Measurements from ENCODE around the gene TOMM20. TPM values are rescaled to one million over a fixed set of nuclear protein-coding genes. Genes with fewer than 3 reads are reported as not detected.
"Not testable (repeated sequence)": the region's sequence is repeated elsewhere in the genome, so short reads cannot be mapped to it uniquely, and the experiment has no call there.

Gene TOMM20
- polyA plus RNA-seq, 6 donors from 2014 or later, result 41.0 to 47.9 (median 45.5) TPM

GRCh38 chr1:235077571-235078479 is 50.8 kb downstream of the TOMM20 start:
- H3K27ac Mint-ChIP-seq, result peak overlapping the region in 1 of 6 donors; percentile 17
- no peak for ATAC-seq (ENCODE audit: low read depth in 2 of 2)
- DNase-seq, result no peak
- H3K4me3 Mint-ChIP-seq, result no peak overlapping the region
- H3K4me1 Mint-ChIP-seq, result peaks cover 7 to 18% (median 8%) of the 10 kb centered on the region in 3 donors
- H3K36me3 Mint-ChIP-seq, result no peaks in the 10 kb centered on the region
- no peaks in the 10 kb centered on the region for H3K9me3 Mint-ChIP-seq
- H3K27me3 Mint-ChIP-seq, result no peaks in the 10 kb centered on the region

- Mint-ChIP-seq H3K9me3 (no peaks in the 10 kb centered on the region), H3K4me1 (peaks cover 7 to 18% (median 8%) of the 10 kb centered on the region in 3 donors), H3K36me3 (no peaks in the 10 kb centered on the region), H3K27me3 (no peaks in the 10 kb centered on the region), H3K27ac (peak overlapping the region in 2 of 6 donors; percentile 16 to 56), H3K4me3 (no peak overlapping the region)
- ATAC-seq (ENCODE audit: low read depth in 2 of 2) (no peak), DNase-seq (no peak)
Observed at GRCh38 chr1:235077163-235077540, 51.5 kb downstream of the TOMM20 start.

GRCh38 chr1:235076504-235077162 is 52.0 kb downstream of the TOMM20 start:
- H3K4me3 Mint-ChIP-seq, result peak overlapping the region in 1 of 8 donors; percentile 12
- DNase-seq, result no peak
- H3K4me1 Mint-ChIP-seq, result peaks cover 7 to 18% (median 8%) of the 10 kb centered on the region in 3 donors

DNA sequence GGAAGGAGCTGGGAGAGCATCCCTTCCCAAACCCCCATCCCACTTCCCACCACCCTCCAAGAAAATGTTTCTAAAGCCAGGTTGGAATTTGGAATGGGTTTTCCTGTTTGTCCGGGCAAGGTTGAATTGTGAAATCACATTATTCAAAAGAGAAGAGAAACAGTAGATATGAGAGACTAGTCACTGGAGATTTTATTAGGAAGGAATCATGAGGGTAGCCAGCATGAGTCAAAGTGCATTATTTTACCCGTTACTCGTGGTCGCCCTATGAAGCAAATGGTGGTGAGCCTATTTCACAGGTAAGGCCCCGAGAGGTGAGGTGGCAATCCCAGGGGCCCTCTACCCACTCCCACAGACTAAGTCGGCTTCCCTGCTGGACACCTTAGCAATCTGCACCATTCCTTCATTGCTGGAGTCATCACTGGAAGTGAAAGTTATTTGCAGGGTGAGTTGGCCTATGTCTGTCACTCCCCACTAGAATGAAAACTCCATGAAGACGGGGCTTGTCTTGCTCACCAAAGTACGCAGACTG is 52.8 kb downstream of the TOMM20 start:
- ATAC-seq (ENCODE audit: low read depth in 2 of 2), result no peak
- Mint-ChIP-seq H3K27me3 (no peaks in the 10 kb centered on the region), H3K4me3 (peak overlapping the region in 3 of 8 donors; percentile 17 to 54 (median 44)), H3K4me1 (peaks cover 7 to 18% (median 8%) of the 10 kb centered on the region in 3 donors), H3K27ac (peak overlapping the region in 5 of 6 donors; percentile 21 to 79 (median 65)), H3K36me3 (no peaks in the 10 kb centered on the region), H3K9me3 (no peaks in the 10 kb centered on the region)
- no peak for DNase-seq

More at GRCh38 chr1:235076504-235077162, 52.0 kb downstream of the TOMM20 start:
- no peak for ATAC-seq (ENCODE audit: low read depth in 2 of 2)
- Mint-ChIP-seq H3K9me3 (no peaks in the 10 kb centered on the region), H3K36me3 (no peaks in the 10 kb centered on the region), H3K27me3 (no peaks in the 10 kb centered on the region), H3K27ac (peak overlapping the region in 3 of 6 donors; percentile 16 to 93 (median 25))

DNA sequence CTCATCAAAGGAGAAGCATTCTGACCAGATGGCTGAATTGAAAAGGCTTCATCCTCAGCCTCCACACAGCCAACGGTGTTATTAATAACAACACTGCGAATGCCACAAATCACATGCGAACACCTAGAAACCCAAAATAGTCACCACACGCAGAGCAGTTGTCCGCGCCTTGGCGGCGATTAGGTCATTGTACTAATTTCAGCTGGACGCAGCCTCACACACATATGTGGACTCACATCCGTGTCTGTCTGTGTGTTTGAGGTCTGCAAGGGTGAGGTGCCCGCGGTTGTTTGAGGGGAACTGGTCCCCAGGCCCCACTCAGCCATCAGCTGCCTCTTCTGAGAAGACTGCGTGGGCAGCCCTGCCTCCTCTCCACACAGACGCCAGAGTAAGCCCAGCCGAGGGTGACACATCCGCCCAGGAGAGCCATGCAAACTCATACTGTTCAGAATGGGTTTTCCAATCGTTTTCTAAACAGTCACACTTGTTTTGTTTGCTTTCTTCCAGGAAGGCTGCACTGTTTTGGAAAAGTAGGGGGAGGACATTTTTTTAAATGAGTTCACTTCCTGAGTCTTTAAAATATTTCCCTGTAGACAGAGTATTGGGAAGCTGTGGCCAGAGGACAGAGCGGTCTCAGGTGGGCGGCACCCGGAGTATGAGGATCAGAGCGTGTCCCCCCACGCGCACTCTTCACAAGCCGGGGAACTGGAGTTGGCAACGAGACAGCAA is 53.4 kb downstream of the TOMM20 start:
- H3K27me3 Mint-ChIP-seq, result no peaks in the 10 kb centered on the region
- no peaks in the 10 kb centered on the region for H3K9me3 Mint-ChIP-seq
- peak overlapping the region in 6 of 8 donors; percentile 35 to 78 (median 62) for H3K4me3 Mint-ChIP-seq
- no peaks in the 10 kb centered on the region for H3K36me3 Mint-ChIP-seq
- ATAC-seq (ENCODE audit: low read depth in 2 of 2) (peak; percentile 76 to 84), DNase-seq (peak; percentile 51)
- H3K27ac Mint-ChIP-seq, result peak overlapping the region in 5 of 6 donors; percentile 42 to 82 (median 65)
- H3K4me1 Mint-ChIP-seq, result peaks cover 6 to 18% (median 8%) of the 10 kb centered on the region in 3 donors

GRCh38 chr1:235074523-235075047 is 54.1 kb downstream of the TOMM20 start:
- no peaks in the 10 kb centered on the region for H3K9me3 Mint-ChIP-seq
- H3K4me1 Mint-ChIP-seq, result peaks cover 4 to 18% (median 8%) of the 10 kb centered on the region in 3 donors
- H3K36me3 Mint-ChIP-seq, result no peaks in the 10 kb centered on the region
- H3K27ac Mint-ChIP-seq, result peak overlapping the region in 5 of 6 donors; percentile 42 to 83 (median 72)
- DNase-seq, result no peak
- peak; percentile 19 to 21 for ATAC-seq (ENCODE audit: low read depth in 2 of 2)
- H3K27me3 Mint-ChIP-seq, result no peaks in the 10 kb centered on the region
- peak overlapping the region in 6 of 8 donors; percentile 35 to 78 (median 62) for H3K4me3 Mint-ChIP-seq

GRCh38 chr1:235073968-235074522 is 54.6 kb downstream of the TOMM20 start:
- H3K4me3 Mint-ChIP-seq, result peak overlapping the region in 2 of 8 donors; percentile 28 to 44

DNA sequence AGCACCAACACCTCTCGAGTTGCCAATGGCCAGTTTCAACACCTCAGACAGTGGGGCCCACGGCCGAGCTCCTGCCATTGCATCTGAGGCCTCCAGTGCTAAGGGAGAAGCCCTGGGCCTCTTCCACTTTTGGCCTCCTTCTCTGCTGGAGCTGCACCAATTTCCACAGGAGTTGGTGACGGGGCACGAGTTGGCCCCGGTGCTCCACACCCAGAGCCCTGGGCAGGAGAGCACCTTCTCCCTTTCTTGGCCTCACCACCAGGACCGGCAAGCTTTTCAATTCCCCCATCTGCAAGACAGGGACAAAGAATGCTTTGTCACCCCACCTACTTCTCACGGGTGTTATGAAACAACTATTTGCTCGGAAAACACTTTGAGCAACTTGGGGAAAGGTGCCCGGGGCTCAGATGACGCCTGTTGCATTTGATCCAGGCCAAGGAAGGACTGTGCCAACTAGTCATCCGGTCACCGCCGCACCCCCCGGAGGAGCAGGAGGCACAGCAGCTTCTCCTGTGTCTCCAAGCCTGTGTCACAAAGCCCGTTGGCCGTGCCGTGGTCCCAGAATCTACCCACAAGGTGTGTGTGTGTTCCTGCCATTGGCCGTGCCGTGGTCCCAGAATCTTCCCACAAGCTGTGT is 55.2 kb downstream of the TOMM20 start:
- Mint-ChIP-seq H3K27me3 (no peaks in the 10 kb centered on the region), H3K36me3 (no peaks in the 10 kb centered on the region), H3K4me3 (no peak overlapping the region), H3K4me1 (peaks cover 4 to 18% (median 8%) of the 10 kb centered on the region in 3 donors), H3K27ac (no peak overlapping the region), H3K9me3 (no peaks in the 10 kb centered on the region)
- DNase-seq (no peak), ATAC-seq (ENCODE audit: low read depth in 2 of 2) (no peak)

More at GRCh38 chr1:235073968-235074522, 54.6 kb downstream of the TOMM20 start:
- Mint-ChIP-seq H3K36me3 (no peaks in the 10 kb centered on the region), H3K27me3 (no peaks in the 10 kb centered on the region), H3K4me1 (peaks cover 4 to 18% (median 8%) of the 10 kb centered on the region in 3 donors), H3K27ac (peak overlapping the region in 2 of 6 donors; percentile 48 to 59), H3K9me3 (no peaks in the 10 kb centered on the region)
- DNase-seq, result no peak
- no peak for ATAC-seq (ENCODE audit: low read depth in 2 of 2)

DNA sequence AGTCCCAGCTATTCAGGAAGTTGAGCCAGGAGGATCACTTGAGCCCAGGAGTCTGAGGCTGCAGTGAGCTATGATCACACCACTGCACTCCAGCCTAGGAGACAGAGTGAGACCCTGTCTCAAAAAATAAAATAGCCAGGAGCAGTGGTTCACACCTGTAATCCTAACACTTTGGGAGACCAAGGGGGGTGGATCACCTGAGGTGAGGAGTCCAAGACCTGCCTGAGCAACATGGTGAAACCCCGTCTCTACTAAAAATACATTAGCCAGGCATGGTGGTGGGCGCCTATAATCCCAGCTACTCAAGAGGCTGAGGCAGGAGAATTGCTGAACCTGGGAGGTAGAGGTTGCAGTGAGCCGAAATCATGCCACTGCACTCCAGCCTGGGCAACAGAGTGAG is 56.1 kb downstream of the TOMM20 start:
- H3K27me3 Mint-ChIP-seq; H3K9me3 Mint-ChIP-seq; H3K4me3 Mint-ChIP-seq; DNase-seq; H3K27ac Mint-ChIP-seq; H3K36me3 Mint-ChIP-seq; ATAC-seq (ENCODE audit: low read depth in 2 of 2): not testable (repeated sequence)
- peaks cover 4 to 18% (median 8%) of the 10 kb centered on the region in 3 donors for H3K4me1 Mint-ChIP-seq

DNA sequence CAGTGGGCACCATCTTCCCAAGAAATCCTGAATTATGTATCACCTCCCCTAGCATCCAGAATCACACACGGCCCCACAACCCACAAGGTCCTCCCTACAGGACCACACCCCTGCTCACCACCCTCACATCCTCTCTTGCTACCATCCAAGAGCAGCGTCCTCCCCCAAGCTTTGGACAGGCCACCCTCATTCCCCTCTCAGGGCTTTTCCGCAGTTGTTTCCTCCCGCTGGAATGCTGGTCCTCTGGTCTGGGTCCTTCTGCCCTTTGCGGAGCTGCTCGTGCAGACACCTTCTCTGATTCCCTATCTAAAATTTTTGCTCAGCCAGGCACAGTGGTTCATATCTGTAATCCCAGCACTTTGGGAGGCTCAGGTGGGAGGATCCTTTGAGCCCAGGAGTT is 56.5 kb downstream of the TOMM20 start:
- no peak overlapping the region for H3K4me3 Mint-ChIP-seq
- H3K9me3 Mint-ChIP-seq, result no peaks in the 10 kb centered on the region
- H3K27me3 Mint-ChIP-seq, result no peaks in the 10 kb centered on the region
- H3K27ac Mint-ChIP-seq, result peak overlapping the region in 1 of 6 donors; percentile 74
- H3K4me1 Mint-ChIP-seq, result peaks cover 4 to 18% (median 8%) of the 10 kb centered on the region in 3 donors
- DNase-seq (no peak), ATAC-seq (ENCODE audit: low read depth in 2 of 2) (no peak)
- H3K36me3 Mint-ChIP-seq, result no peaks in the 10 kb centered on the region

- no peak for ATAC-seq (ENCODE audit: low read depth in 2 of 2)
- Mint-ChIP-seq H3K4me3 (no peak overlapping the region), H3K36me3 (no peaks in the 10 kb centered on the region), H3K27ac (peak overlapping the region in 1 of 6 donors; percentile 51), H3K9me3 (no peaks in the 10 kb centered on the region), H3K4me1 (peaks cover 4 to 17% (median 8%) of the 10 kb centered on the region in 3 donors), H3K27me3 (no peaks in the 10 kb centered on the region)
- DNase-seq, result no peak
Observed at GRCh38 chr1:235070819-235071218, 57.8 kb downstream of the TOMM20 start.

Measured in naive B cell (primary cell).